RWPE1 (cell line): ENCODE measurements around the gene ADSL.

Experiments used
- CTCF ChIA-PET: fragments of 350-600 bp; sonication (Branson Sonifier 250); formaldehyde crosslinking; extraction: SDS; loops from one replicate; lab custom pipeline; 2021; lab: Yijun Ruan, JAX
- POLR2A ChIA-PET: fragments of 400-600 bp; formaldehyde crosslinking; extraction: SDS; loops from one replicate; lab custom pipeline; 2020; ENCODE audit warnings: antibody characterized with exemption; ENCODE audit not compliant: low non-redundant PET; lab: Yijun Ruan, JAX
- DNase-seq: peaks from one replicate; pipeline ENCODE4 v3.0.0; 2012; ENCODE audit warnings: low spot score
- H3K27ac ChIP-seq: fragments of 450-650 bp; 2 replicates; pipeline ENCODE4 v1.5.1; 2017
- CTCF ChIP-seq: fragments of 450-650 bp; conservative IDR thresholded peaks from 2 replicates; pipeline ENCODE4 v1.5.1; 2017; ENCODE audit warnings: low read depth, mild to moderate bottlenecking

The ADSL gene

GRCh38 chr22:40432157-40432556, 85.9 kb downstream of the ADSL start:
- no peak overlapping the region; the same call in 1 of the 2 replicates for H3K27ac ChIP-seq
- ChIA-PET POLR2A (no interaction called here), CTCF (no interaction called here)
- no peak for TF ChIP-seq CTCF
- no peak for DNase-seq

GRCh38 chr22:40432625-40433024, 86.3 kb downstream of the ADSL start:
- no peak for DNase-seq
- CTCF ChIA-PET: no interaction called here
- no peak for TF ChIP-seq CTCF
- POLR2A ChIA-PET: no interaction called here
- no peak overlapping the region; the same call in 1 of the 2 replicates for H3K27ac ChIP-seq

GRCh38 chr22:40433416-40434090, 87.3 kb downstream of the ADSL start:
- no peak overlapping the region for H3K27ac ChIP-seq
- POLR2A ChIA-PET: no interaction called here
- CTCF ChIA-PET: no interaction called here

GRCh38 chr22:40434106-40434505, 87.8 kb downstream of the ADSL start:
- no peak for DNase-seq
- TF ChIP-seq CTCF: no peak
- peak overlapping the region; percentile 5; the same call in 1 of the 2 replicates for H3K27ac ChIP-seq
- ChIA-PET POLR2A (no interaction called here), CTCF (no interaction called here)

More at GRCh38 chr22:40433416-40434090, 87.3 kb downstream of the ADSL start:
- TF ChIP-seq CTCF: no peak
- no peak for DNase-seq

- peak overlapping the region; percentile 5; the same call in 1 of the 2 replicates for H3K27ac ChIP-seq
- ChIA-PET POLR2A (no interaction called here), CTCF (interaction anchor here (0.7 kb wide), 1 partner anchor 89 kb away, joined by 3 read pairs; no protein-coding TSS in a partner anchor)
- TF ChIP-seq CTCF: no peak
- DNase-seq: no peak
These were observed 88.4 kb downstream of the ADSL start for GRCh38 chr22:40434745-40435144.

- H3K27ac ChIP-seq: peak overlapping the region; percentile 70
- POLR2A ChIA-PET: no interaction called here
- TF ChIP-seq CTCF: peak; percentile 69
- CTCF ChIA-PET: interaction anchor here (0.6 to 1.5 kb wide), 14 partner anchors 12 to 770 kb away, joined by 3 to 7 read pairs (median 3); no protein-coding TSS in a partner anchor
- peak; percentile 45 for DNase-seq
These were observed 90.5 kb downstream of the ADSL start for GRCh38 chr22:40436505-40437431.
